ENCODE data around the gene MAP1LC3C.

- TF ChIP-seq FOXM1 (IDR thresholded peaks at IDR 0.05; ENCODE audit: borderline replicate concordance) = no peak
- TF ChIP-seq FOXK2 (IDR thresholded peaks at IDR 0.05) = no peak
- no peak for TF ChIP-seq TARDBP (IDR thresholded peaks at IDR 0.05)
- no peak for TF ChIP-seq BHLHE40 (IDR thresholded peaks at IDR 0.05; ENCODE audit: borderline replicate concordance)
Observed at GRCh38 chr1:241979926-241980325, 19.0 kb downstream of the MAP1LC3C start.

Measured in HEK293T (cell line).